ENCODE results near the gene FRMD8. TPM values are rescaled to one million over a fixed set of nuclear protein-coding genes. Genes with fewer than 3 reads are reported as not detected.
A peak's percentile ranks its signal among the peaks of the same experiment; 100 is the strongest.

The FRMD8 gene
- total RNA-seq, 4 donors from 2014 or later, result 96.5 to 226 (median 128) TPM

DNA sequence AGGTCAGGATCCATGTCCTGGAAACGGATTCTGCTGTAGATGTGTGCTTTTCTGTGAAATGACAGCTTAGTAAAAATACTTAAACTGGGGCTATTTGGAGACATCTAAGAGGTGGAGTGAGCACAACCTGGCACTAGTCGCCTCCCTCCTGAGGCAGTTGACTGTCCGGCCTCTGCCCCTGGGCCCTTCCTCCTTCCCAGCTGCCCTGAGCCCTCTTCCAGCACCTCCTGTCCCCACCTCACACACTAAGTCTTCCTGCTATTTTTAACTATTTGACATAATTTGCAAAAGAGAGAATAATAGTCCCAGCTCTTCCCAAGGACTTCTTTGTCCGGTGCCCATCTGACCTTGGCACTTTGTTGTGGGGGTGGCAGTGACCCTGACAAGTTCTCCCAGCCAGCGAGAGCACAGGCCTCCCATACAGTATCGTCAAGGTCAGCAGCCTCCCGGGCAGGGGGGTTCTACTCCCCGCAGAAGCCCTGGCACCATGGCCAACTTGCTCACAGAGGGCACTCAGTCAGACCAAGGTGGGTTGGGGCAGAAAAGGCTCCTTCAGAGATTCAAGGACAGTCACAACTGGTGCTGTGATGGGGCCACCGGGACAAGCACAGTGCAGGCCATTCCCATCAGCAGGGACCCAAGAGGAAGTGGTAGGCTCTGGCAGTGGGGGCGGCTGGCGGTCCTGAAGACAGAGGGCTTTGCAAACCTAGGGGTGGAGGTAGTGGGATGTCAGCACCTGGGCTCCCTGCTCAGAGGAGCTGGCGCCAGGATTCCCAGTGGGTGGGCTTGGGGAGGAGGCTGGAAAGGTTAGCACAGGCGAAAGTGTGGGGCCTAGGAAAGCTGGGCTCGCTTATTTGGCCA is 30.6 kb downstream of the FRMD8 start:
- peak overlapping the region; percentile 98 to 100 (median 99) for H3K27ac ChIP-seq
- H3K36me3 ChIP-seq, result peaks cover 0 to 10% (median 0%) of the 10 kb centered on the region in 3 donors
- H3K27me3 ChIP-seq, result no peaks in the 10 kb centered on the region
- H3K4me1 ChIP-seq, result peaks cover 0 to 83% (median 61%) of the 10 kb centered on the region in 4 donors
- WGBS, 2 donors, result 6 to 12% methylated on average over 9 to 14 of the region's 14 CpGs
- TF ChIP-seq EP300 (IDR thresholded peaks at IDR 0.05), result no peak
- H3K9me3 ChIP-seq, result no peaks in the 10 kb centered on the region
- peak overlapping the region; percentile 26 to 80 (median 34) for H3K4me3 ChIP-seq
- peak; percentile 34 to 48 for DNase-seq (ENCODE audit: low spot score in 2 of 2)

DNA sequence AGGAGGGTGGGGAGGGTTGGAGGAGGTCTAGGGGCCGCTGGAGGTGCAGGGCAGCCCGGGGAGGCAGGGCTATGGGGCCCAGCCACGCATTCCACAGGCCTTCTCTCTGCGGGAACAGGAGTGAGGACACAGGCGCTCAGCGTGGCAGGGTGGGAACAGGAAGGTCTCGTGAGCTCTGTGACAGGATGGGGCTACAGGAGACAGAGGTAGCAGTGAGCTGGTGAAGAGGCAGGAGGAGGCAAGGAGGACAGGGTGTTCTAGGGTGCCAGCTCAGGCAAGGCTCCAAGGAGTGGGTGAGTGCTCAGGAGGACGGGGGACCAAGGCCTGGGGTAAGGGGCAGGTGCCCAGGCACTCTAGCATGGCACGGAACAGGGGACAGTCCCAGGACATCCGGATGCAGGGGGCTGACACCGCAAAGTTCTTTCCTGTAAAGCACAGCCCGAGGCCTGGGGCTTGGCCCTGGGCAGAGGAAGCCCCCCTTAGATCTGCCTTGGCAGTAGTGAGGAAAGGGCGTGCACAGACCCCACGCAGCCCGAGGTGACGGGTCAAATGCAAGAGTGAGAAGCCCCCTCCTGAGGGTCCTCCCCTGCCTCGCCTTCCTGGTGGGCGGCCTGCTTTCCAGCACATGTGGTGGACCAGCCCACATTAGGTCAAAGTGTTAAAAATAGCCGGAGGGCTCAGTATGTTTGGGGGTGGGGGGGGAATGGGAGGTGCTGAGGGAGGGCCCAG is 31.4 kb downstream of the FRMD8 start:
- Histone ChIP-seq H3K9me3 (no peaks in the 10 kb centered on the region), H3K4me1 (peaks cover 0 to 75% (median 53%) of the 10 kb centered on the region in 4 donors), H3K4me3 (peak overlapping the region; percentile 26 to 80 (median 34)), H3K36me3 (peaks cover 0 to 2% (median 0%) of the 10 kb centered on the region in 3 donors), H3K27ac (peak overlapping the region; percentile 98 to 100 (median 99)), H3K27me3 (no peaks in the 10 kb centered on the region)
- 5% methylated on average over 19 of the region's 19 CpGs for WGBS, 2 donors
- DNase-seq (ENCODE audit: low spot score in 2 of 2), result peak; percentile 40 to 42
- TF ChIP-seq EP300 (IDR thresholded peaks at IDR 0.05), result peak in 1 of 2 donors; percentile 56
- TF ChIP-seq, protein P1, sequence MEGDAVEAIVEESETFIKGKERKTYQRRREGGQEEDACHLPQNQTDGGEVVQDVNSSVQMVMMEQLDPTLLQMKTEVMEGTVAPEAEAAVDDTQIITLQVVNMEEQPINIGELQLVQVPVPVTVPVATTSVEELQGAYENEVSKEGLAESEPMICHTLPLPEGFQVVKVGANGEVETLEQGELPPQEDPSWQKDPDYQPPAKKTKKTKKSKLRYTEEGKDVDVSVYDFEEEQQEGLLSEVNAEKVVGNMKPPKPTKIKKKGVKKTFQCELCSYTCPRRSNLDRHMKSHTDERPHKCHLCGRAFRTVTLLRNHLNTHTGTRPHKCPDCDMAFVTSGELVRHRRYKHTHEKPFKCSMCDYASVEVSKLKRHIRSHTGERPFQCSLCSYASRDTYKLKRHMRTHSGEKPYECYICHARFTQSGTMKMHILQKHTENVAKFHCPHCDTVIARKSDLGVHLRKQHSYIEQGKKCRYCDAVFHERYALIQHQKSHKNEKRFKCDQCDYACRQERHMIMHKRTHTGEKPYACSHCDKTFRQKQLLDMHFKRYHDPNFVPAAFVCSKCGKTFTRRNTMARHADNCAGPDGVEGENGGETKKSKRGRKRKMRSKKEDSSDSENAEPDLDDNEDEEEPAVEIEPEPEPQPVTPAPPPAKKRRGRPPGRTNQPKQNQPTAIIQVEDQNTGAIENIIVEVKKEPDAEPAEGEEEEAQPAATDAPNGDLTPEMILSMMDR (IDR thresholded peaks at IDR 0.05), result peak in 1 of 5 experiments; percentile 8
- no peak for TF ChIP-seq POLR2A (IDR thresholded peaks at IDR 0.05)

- H3K27ac ChIP-seq, result peak overlapping the region; percentile 98 to 100 (median 99)
- no peak for DNase-seq (ENCODE audit: low spot score in 2 of 2)
- 0% methylated on average over 4 of the region's 4 CpGs for WGBS, 2 donors
- H3K4me3 ChIP-seq, result peak overlapping the region; percentile 26 to 80 (median 34)
- peaks cover 0 to 3% (median 0%) of the 10 kb centered on the region in 3 donors for H3K36me3 ChIP-seq
- H3K27me3 ChIP-seq, result no peaks in the 10 kb centered on the region
- peaks cover 0 to 71% (median 50%) of the 10 kb centered on the region in 4 donors for H3K4me1 ChIP-seq
- H3K9me3 ChIP-seq, result no peaks in the 10 kb centered on the region
- TF ChIP-seq POLR2A (IDR thresholded peaks at IDR 0.05), result peak in 1 of 2 donors; percentile 44
- TF ChIP-seq EP300 (IDR thresholded peaks at IDR 0.05), result no peak
- TF ChIP-seq, protein P1 (IDR thresholded peaks at IDR 0.05), result no peak
These were observed 31.9 kb downstream of the FRMD8 start for GRCh38 chr11:65418431-65418680.

DNA sequence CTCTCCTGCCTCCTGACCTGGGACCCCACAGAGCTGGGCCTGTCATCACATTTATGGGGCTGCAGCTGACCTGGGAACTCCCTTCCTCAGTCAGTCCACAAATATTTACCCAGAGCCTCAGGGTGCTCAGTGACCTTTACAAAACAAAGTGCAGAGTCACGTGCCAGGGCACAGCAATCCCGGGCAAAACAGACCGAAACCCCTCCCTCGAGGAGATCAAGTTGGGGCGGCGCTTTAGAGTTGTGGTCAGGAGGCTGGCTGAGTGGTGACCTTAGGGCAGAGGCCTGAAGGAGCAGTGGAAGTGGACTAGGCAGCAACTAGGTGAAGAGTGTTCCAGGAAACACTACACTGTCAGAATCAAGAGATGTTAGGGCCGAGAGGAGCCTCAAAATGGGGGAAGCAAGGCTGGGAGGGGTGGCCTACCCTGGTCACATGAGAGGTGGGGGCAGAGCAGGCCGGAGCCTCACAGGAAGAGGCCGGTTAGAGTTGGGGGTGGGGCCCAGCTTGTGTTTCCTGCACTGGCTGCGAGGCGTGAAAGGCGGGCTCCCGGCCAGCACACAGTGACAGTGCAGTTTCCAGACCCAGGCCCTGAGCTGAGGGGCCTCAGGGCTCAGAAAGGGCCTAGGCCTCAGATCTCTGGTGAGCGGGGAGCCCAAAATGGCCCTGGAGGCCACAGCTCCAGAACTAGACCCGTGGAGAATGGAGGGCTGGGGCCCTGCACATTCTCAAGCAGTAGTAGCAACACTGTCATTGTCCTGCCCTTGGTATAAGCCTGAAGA is 32.4 kb downstream of the FRMD8 start:
- no peaks in the 10 kb centered on the region for H3K9me3 ChIP-seq
- peaks cover 0 to 66% (median 45%) of the 10 kb centered on the region in 4 donors for H3K4me1 ChIP-seq
- peaks cover 0 to 8% (median 5%) of the 10 kb centered on the region in 3 donors for H3K36me3 ChIP-seq
- peak overlapping the region; percentile 98 to 100 (median 99) for H3K27ac ChIP-seq
- peak; percentile 51 to 53 for TF ChIP-seq POLR2A (IDR thresholded peaks at IDR 0.05)
- TF ChIP-seq, protein P1 (IDR thresholded peaks at IDR 0.05), result no peak
- TF ChIP-seq EP300 (IDR thresholded peaks at IDR 0.05), result peak; percentile 61 to 99
- H3K4me3 ChIP-seq, result peak overlapping the region; percentile 33 to 80 (median 44)
- whole genome bisulfite sequencing, 2 donors, result 0 to 1% methylated on average over 15 of the region's 15 CpGs
- peak; percentile 95 to 97 for DNase-seq (ENCODE audit: low spot score in 2 of 2)
- H3K27me3 ChIP-seq, result no peaks in the 10 kb centered on the region

DNA sequence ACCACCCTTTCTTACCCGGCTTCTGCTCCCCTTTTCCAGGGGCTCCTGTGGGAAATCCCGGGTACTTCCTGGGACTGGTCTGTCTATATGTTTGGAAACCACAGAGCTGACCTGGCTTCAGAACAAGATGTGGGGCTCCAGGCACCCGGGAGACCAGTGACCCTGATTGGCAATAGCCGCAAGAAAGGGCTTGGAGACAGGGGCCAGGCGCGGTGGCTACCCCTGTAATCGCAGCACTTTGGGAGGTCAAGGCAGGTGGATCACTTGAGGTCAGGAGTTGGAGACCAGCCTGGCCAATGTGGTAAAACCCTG is 33.0 kb downstream of the FRMD8 start:
- H3K4me1 ChIP-seq, result peaks cover 0 to 61% (median 45%) of the 10 kb centered on the region in 4 donors
- DNase-seq (ENCODE audit: low spot score in 2 of 2), result peak; percentile 18 to 31
- H3K4me3 ChIP-seq, result peak overlapping the region; percentile 33 to 80 (median 44)
- no peaks in the 10 kb centered on the region for H3K9me3 ChIP-seq
- H3K36me3 ChIP-seq, result peaks cover 0 to 14% (median 10%) of the 10 kb centered on the region in 3 donors
- 17 to 18% methylated on average over 7 of the region's 7 CpGs for WGBS, 2 donors
- H3K27ac ChIP-seq, result peak overlapping the region; percentile 98 to 100 (median 99)
- no peaks in the 10 kb centered on the region for H3K27me3 ChIP-seq
- TF ChIP-seq POLR2A (IDR thresholded peaks at IDR 0.05) (no peak), EP300 (IDR thresholded peaks at IDR 0.05) (no peak)
- TF ChIP-seq, protein P1 (IDR thresholded peaks at IDR 0.05), result no peak
